Lung (tissue), 12 donors: ENCODE data around the gene RPS18. TPM values are rescaled to one million over a fixed set of nuclear protein-coding genes. Genes with fewer than 3 reads are reported as not detected.
A peak's percentile ranks its signal among the peaks of the same experiment; 100 is the strongest.

ENCODE experiments used
- ATAC-seq: fragments of 200-7000 bp; cut with Tn5 transposase; one replicate; pipeline ENCODE4 v1.9.1; 2020; ENCODE audit warnings: moderate number of reproducible peaks; ENCODE audit not compliant: insufficient read depth, low FRiP score
- DNase-seq, 3 donors: peaks; one replicate each; pipeline ENCODE4 v3.0.0-alpha.2; 2013 to 2017
- H3K27ac ChIP-seq, 2 donors: one replicate each; pipeline ENCODE4 v1.5.1; 2013; ENCODE audit warnings: mild to moderate bottlenecking in 2 of 2, moderate library complexity in 2 of 2, control low read depth in 1 of 2, inconsistent platforms in 1 of 2, low read depth in 1 of 2, low read length in 1 of 2
- H3K27me3 ChIP-seq, 3 donors: one replicate each; pipeline ENCODE4 v1.5.1; 2013; ENCODE audit warnings: low read length in 2 of 3; ENCODE audit not compliant: control insufficient read depth in 3 of 3, insufficient read depth in 3 of 3
- H3K36me3 ChIP-seq, 4 donors: one replicate each; pipeline ENCODE4 v1.5.1; 2013; ENCODE audit warnings: low read length in 4 of 4, mild to moderate bottlenecking in 1 of 4, moderate library complexity in 1 of 4; ENCODE audit not compliant: control insufficient read depth in 4 of 4, insufficient read depth in 4 of 4
- H3K4me1 ChIP-seq, 5 donors: one replicate each; pipeline ENCODE4 v1.5.1; 2013; ENCODE audit warnings: low read length in 5 of 5, mild to moderate bottlenecking in 2 of 5, moderate library complexity in 1 of 5; ENCODE audit not compliant: control insufficient read depth in 5 of 5, insufficient read depth in 5 of 5
- H3K4me3 ChIP-seq: one replicate; pipeline ENCODE4 v1.5.1; 2013; ENCODE audit warnings: mild to moderate bottlenecking, control low read depth, moderate library complexity
- H3K9ac ChIP-seq, 2 donors: one replicate each; pipeline ENCODE4 v1.5.1; 2013; ENCODE audit warnings: low read length in 2 of 2, control low read depth in 1 of 2; ENCODE audit not compliant: insufficient read depth in 1 of 2
- H3K9me3 ChIP-seq, 4 donors: one replicate each; pipeline ENCODE4 v1.5.1; 2013; ENCODE audit warnings: low read length in 3 of 4, mild to moderate bottlenecking in 1 of 4, moderate library complexity in 1 of 4; ENCODE audit not compliant: control insufficient read depth in 4 of 4, insufficient read depth in 3 of 4
- WGBS, 2 donors: extraction: QIAGEN DNeasy Blood & Tissue Kit; methylation state at CpG; one replicate each; pipeline ENCODE4 v1.1.7; 2013; 5-methylcytosine and 5-hydroxymethylcytosine counted together
- polyA plus RNA-seq, 2 donors: library from polyadenylated mRNA; stranded (reverse); fragments of 200-250 nt; gene quantifications; one replicate each; pipeline ENCODE4 v1.2.1, GENCODE V29; 2013
- total RNA-seq, 2 donors: library from RNA; depleted of rRNA in 1 of 2; stranded (reverse); fragments of >200 nt in 1 of 2; gene quantifications; one replicate each; pipeline ENCODE4 v1.2.1, GENCODE V29; 2014 to 2021
- TF ChIP-seq, protein P1 (sequence below): IDR thresholded peaks from 2 replicates; pipeline ENCODE4 v1.5.1; 2012; ENCODE audit warnings: mild to moderate bottlenecking; ENCODE audit errors: control extremely low read depth, extremely low read depth
- donor health status: control.
- donor health status: control.
- donor health status: Bipolar disorder and iron deficiency.
- donor health status: healthy.
- donor health status: DM: yes; HTN: yes; CAD: no.

RPS18 gene
- total and polyA plus RNA-seq, 4 donors = 1,324 to 8,495 (median 2,994) TPM

DNA sequence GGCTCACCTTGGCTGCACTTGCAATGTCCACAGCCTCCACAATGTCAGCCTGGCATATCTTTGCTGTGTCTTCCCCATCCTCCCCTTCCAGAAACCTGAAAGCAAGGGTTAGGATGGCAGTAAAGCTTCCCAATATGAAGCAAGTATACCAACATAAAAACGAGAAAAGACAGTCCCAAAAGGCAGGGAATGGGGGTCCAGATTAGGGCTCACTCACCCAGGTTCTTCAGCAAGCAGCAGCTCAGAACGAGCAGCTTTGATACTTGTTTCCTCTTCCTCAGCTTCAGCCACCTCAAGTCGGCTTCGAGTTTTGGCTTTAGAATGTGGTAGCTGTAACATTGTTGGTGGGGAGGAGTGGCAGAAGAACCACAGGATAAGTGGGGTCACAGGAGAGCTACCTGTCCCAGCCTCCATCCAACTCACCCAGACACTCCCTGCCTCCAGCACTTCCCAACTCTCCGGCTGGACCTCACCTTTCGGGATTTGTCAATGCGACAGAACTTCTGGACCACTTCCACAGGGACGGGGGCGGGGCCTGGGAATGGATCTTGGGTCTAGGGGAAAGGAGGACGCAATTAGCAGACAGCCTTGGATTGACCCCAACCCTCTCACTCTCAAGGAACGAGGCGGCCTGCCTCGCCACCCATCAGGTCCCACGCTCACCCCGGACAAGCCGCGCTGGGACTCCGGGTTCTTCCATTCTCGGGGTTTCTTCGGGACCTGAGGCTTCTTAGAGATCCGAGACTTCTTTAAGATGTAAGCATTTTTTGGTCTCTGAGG is 16.5 kb downstream of the RPS18 start:
- H3K27ac ChIP-seq = peak overlapping the region; percentile 43 to 65
- peak overlapping the region; percentile 44 to 46 for H3K9ac ChIP-seq
- peak overlapping the region; percentile 86 for H3K4me3 ChIP-seq
- peaks cover 0 to 16% (median 15%) of the 10 kb centered on the region in 5 donors for H3K4me1 ChIP-seq
- no peaks in the 10 kb centered on the region for H3K27me3 ChIP-seq
- peaks cover 13 to 34% (median 24%) of the 10 kb centered on the region in 4 donors for H3K36me3 ChIP-seq
- TF ChIP-seq, protein P1, sequence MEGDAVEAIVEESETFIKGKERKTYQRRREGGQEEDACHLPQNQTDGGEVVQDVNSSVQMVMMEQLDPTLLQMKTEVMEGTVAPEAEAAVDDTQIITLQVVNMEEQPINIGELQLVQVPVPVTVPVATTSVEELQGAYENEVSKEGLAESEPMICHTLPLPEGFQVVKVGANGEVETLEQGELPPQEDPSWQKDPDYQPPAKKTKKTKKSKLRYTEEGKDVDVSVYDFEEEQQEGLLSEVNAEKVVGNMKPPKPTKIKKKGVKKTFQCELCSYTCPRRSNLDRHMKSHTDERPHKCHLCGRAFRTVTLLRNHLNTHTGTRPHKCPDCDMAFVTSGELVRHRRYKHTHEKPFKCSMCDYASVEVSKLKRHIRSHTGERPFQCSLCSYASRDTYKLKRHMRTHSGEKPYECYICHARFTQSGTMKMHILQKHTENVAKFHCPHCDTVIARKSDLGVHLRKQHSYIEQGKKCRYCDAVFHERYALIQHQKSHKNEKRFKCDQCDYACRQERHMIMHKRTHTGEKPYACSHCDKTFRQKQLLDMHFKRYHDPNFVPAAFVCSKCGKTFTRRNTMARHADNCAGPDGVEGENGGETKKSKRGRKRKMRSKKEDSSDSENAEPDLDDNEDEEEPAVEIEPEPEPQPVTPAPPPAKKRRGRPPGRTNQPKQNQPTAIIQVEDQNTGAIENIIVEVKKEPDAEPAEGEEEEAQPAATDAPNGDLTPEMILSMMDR = no peak
- WGBS, 2 donors = 10 to 12% methylated on average over 21 of the region's 21 CpGs
- H3K9me3 ChIP-seq = peaks cover 0 to 1% (median 0%) of the 10 kb centered on the region in 4 donors
- ATAC-seq (no peak), DNase-seq (no peak)

DNA sequence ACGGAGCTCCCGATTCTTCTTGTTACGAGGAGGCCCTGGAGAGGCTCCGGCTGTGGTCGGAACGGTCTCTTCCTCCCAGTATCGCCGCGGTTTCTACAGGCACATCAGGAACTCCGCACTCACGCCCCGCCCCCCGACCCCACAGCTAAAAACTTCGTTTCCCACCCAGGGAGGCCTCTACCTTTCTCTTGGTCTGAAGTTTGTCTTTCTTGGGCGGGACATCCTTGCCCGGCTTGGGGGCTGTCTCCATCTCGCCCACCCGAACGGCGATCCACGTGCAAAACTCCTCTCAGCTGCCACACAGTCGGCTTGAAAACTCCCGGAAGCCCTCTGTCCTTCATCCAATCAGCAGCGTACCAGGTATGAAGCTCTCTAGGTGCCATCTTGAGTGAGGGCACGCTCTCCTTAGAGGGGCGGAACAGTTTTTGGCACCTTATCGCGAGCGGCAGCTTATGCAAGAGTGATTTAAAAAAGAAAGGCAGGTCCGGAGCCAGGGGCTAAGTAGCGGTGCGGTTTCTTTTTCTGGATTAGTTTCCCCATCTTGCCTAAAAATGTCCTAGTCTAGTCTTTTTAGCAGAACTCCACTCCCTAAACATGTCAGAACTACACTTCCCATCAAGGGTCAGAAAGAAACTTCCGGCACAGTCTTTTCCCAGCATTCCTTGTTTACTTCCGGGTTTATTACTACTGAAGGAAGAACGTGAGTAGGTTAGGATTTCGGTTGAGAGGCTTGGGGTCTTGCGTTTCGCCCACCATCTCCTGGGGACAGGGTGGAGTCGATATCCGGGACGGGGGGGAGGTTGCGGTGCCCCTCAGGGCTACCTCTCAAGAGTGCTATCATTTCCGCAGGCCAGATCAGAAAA is 17.3 kb downstream of the RPS18 start, which contains the start of the genes PFDN6 and WDR46:
Gene PFDN6 (plus strand): TSS at position 681 of the 863 bp plus-strand sequence. CDS start 256 bp downstream, outside the sequence.
Gene WDR46 (minus strand): TSS at position 319 of the 863 bp plus-strand sequence. CDS start 69 bp downstream, at position 250.
- DNase-seq (peak; percentile 86 to 96 (median 96)), ATAC-seq (peak; percentile 93)
- WGBS, 2 donors = 0% methylated on average over 43 of the region's 43 CpGs
- peak within 1 kb of the TSS; percentile 43 to 65 for H3K27ac ChIP-seq
- TF ChIP-seq, protein P1 = no peak
- peaks cover 15 to 38% (median 25%) of the 10 kb centered on the region in 4 donors for H3K36me3 ChIP-seq
- peak within 1 kb of the TSS; percentile 86 for H3K4me3 ChIP-seq
- peak within 1 kb of the TSS; percentile 53 to 85 for H3K9ac ChIP-seq
- peaks cover 0 to 1% (median 0%) of the 10 kb centered on the region in 4 donors for H3K9me3 ChIP-seq
- no peaks in the 10 kb centered on the region for H3K27me3 ChIP-seq
- peaks cover 0 to 16% (median 15%) of the 10 kb centered on the region in 5 donors for H3K4me1 ChIP-seq

DNA sequence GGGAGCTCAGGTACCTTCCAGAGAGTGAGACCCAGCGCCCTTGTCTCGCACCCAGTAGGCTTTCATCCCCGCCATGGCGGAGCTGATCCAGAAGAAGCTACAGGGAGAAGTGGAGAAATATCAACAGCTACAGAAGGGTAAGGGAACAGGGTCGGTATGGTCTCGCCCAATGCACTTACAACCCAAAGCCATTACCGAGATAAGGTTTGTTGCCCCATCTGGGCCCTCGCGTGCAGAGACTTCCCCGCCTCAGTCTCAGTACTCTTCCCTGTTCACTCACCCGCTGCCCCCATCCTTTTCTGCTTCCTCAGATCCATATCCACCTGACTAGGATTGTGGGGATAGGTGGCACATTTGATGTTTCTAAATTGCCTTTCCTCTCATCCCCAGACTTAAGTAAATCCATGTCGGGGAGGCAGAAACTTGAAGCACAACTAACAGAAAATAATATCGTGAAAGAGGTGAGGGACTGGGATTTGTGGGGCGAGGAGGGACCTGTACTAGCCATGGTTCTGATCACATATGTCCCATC is 18.0 kb downstream of the RPS18 start:
- Histone ChIP-seq H3K9me3 (no peaks in the 10 kb centered on the region), H3K36me3 (peaks cover 15 to 42% (median 27%) of the 10 kb centered on the region in 4 donors), H3K4me1 (peaks cover 0 to 16% (median 15%) of the 10 kb centered on the region in 5 donors), H3K27ac (peak overlapping the region in 1 of 2 donors; percentile 57), H3K9ac (peak overlapping the region; percentile 53 to 85), H3K27me3 (no peaks in the 10 kb centered on the region), H3K4me3 (peak overlapping the region; percentile 86)
- WGBS, 2 donors = 4 to 5% methylated on average over 14 of the region's 14 CpGs
- TF ChIP-seq, protein P1 = no peak
- ATAC-seq (no peak), DNase-seq (no peak)
